GM10266 (cell line): ENCODE data around the gene PDE9A.

Source experiments
- DNase-seq: peaks from one replicate; pipeline ENCODE4 v3.0.0; 2012; ENCODE audit errors: extremely low spot score
- CTCF ChIP-seq: IDR thresholded peaks from 2 replicates; pipeline ENCODE4 v1.5.1; 2012; ENCODE audit warnings: mild to moderate bottlenecking, low read depth; ENCODE audit not compliant: control insufficient read depth, insufficient read depth; ENCODE audit errors: missing control alignments

PDE9A gene

GRCh38 chr21:42618707-42619102 is 34.7 kb upstream of the PDE9A start:
- DNase-seq: no peak
- no peak for TF ChIP-seq CTCF

- DNase-seq: no peak
- no peak for TF ChIP-seq CTCF
Observed at GRCh38 chr21:42619166-42619565, 34.3 kb upstream of the PDE9A start.

DNA sequence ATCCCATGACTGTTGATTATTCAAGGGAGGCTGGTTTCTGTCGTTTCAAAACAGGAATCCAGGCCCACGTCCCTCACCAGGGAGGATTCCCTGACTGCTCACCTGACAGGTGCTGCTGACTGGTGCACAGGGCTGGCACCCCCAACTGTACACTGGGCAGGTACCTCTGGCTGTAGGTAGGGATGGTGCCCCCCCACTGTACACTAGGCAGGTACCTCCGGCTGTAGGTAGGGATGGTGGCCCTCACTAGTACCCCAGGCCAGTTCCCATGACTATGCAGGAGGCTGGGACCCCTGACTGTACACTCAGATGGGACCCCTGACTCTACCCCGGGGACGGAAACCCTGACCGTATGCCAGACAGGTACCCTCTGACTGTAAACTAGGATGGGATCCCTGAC is 33.6 kb upstream of the PDE9A start:
- no peak for DNase-seq
- TF ChIP-seq CTCF: no peak

GRCh38 chr21:42621166-42621818 is 32.1 kb upstream of the PDE9A start:
- DNase-seq: no peak
- no peak for TF ChIP-seq CTCF

- no peak for DNase-seq
- no peak for TF ChIP-seq CTCF
Observed at GRCh38 chr21:42621819-42622177, 31.6 kb upstream of the PDE9A start.

GRCh38 chr21:42622284-42622683 is 31.1 kb upstream of the PDE9A start:
- no peak for TF ChIP-seq CTCF
- DNase-seq: no peak

- no peak for TF ChIP-seq CTCF
- no peak for DNase-seq
Observed at GRCh38 chr21:42623694-42624093, 29.7 kb upstream of the PDE9A start.
